Sigmoid colon (tissue), 4 donors: ENCODE data around the gene RUNDC3A.
"Not testable (repeated sequence)": the region's sequence is repeated elsewhere in the genome, so short reads cannot be mapped to it uniquely, and the experiment has no call there.

ENCODE experiments used
- CTCF ChIP-seq, 4 experiments: fragments of 450-650 bp in 3 of 4; fragments of 200-600 bp in 1 of 4; IDR thresholded peaks; one replicate each; pipeline ENCODE4 v1.5.1; 2016 to 2019; ENCODE audit warnings: antibody characterized with exemption in 4 of 4, mild to moderate bottlenecking in 3 of 4, moderate library complexity in 2 of 4
- EP300 ChIP-seq, 4 donors: sonication (generic); formaldehyde crosslinking; IDR thresholded peaks; one replicate each; pipeline ENCODE4 v1.6.1; 2017; ENCODE audit warnings: antibody characterized with exemption in 4 of 4
- POLR2A ChIP-seq, 2 donors: fragments of 450-650 bp; IDR thresholded peaks; one replicate each; pipeline ENCODE4 v1.6.1; 2016; ENCODE audit warnings: antibody characterized with exemption in 2 of 2, mild to moderate bottlenecking in 2 of 2, moderate library complexity in 2 of 2
- POLR2AphosphoS5 ChIP-seq, 4 donors: sonication (generic); formaldehyde crosslinking; IDR thresholded peaks; one replicate each; pipeline ENCODE4 v1.6.1; 2017; ENCODE audit warnings: antibody characterized with exemption in 4 of 4

GRCh38 chr17:44365051-44365450 lies 56.6 kb downstream of the RUNDC3A start:
- not testable (repeated sequence) for TF ChIP-seq CTCF, POLR2A, EP300, POLR2AphosphoS5 (IDR thresholded peaks at IDR 0.05)
